Type B pancreatic cell (in vitro differentiated cells): ENCODE measurements around the gene HELZ2. TPM values are rescaled to one million over a fixed set of nuclear protein-coding genes. Genes with fewer than 3 reads are reported as not detected.

Experiments
- DNase-seq: peaks from one replicate; pipeline ENCODE4 v3.0.0; 2021; ENCODE audit warnings: mixed read lengths; ENCODE audit not compliant: unreplicated experiment; ENCODE audit errors: extremely low spot score
- H3K27ac Mint-ChIP-seq: 2 replicates; pipeline ENCODE4 v1.8.0; 2021; ENCODE audit warnings: mild to moderate bottlenecking, mixed read lengths
- H3K27me3 Mint-ChIP-seq: 2 replicates; pipeline ENCODE4 v1.8.0; 2021; ENCODE audit warnings: mixed read lengths
- H3K36me3 Mint-ChIP-seq: 2 replicates; pipeline ENCODE4 v1.8.0; 2021; ENCODE audit warnings: mixed read lengths
- H3K4me1 Mint-ChIP-seq: one replicate; pipeline ENCODE4 v1.8.0; 2021; ENCODE audit warnings: mixed read lengths; ENCODE audit not compliant: unreplicated experiment
- H3K4me3 Mint-ChIP-seq: 2 replicates; pipeline ENCODE4 v1.8.0; 2021; ENCODE audit warnings: mild to moderate bottlenecking, mixed read lengths
- H3K9me3 Mint-ChIP-seq: 2 replicates; pipeline ENCODE4 v1.8.0; 2021; ENCODE audit warnings: mixed read lengths
- total RNA-seq: library from RNA; stranded (reverse); gene quantifications from 2 replicates; pipeline ENCODE4 v1.2.1, GENCODE V29; 2021; ENCODE audit warnings: low replicate concordance
- TF ChIP-seq, protein P1 (sequence below): fragments of 200-600 bp; sonication (generic); conservative IDR thresholded peaks from 2 replicates; pipeline ENCODE4 v1.5.0; 2021; ENCODE audit warnings: antibody characterized with exemption, mild to moderate bottlenecking

HELZ2 gene
- total RNA-seq, 1 donor from 2014 or later = 24.2 TPM

DNA sequence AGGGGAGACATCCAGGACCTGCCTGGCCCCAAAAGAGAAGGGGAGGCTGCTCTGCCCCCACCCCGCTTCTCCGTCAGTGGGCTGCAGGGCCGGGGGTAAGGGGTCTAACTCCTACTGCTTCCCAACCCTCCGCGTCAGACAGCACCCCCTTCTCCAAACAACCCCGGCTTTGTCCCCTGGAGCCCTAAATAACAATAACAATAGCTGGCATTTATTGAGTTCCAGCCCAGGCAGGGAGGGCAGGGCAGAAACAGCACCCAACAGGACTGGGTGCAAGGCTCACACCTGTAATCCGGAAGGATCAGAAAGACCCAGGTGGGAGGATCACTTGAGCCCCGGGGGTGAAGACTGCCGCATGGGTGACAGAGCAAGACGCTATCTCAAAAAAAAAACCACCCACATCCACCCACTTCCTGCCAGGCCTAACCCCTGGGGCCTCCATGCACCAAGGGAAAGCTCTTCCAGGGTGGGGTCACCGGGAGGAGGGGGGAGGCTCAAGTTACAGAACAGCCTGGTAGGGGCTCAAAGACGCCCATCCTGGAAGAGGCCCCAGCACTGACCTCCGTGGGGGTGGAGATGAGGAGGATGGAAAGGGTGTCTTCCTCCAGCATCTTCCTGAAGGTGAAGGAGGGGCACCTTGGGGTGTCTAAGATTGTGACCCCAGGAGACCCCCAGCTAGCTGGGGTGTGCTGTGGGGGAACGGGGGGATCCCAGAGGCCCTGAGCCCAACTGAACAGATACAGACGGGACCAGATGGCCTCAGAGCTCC lies 21.4 kb downstream of the HELZ2 start:
- Mint-ChIP-seq H3K9me3 (no peaks in the 10 kb centered on the region), H3K4me3 (peak overlapping the region; percentile 36), H3K27ac (peak overlapping the region; percentile 48), H3K27me3 (no peaks in the 10 kb centered on the region), H3K4me1 (peaks cover 3% of the 10 kb centered on the region), H3K36me3 (no peaks in the 10 kb centered on the region)
- TF ChIP-seq, protein P1, sequence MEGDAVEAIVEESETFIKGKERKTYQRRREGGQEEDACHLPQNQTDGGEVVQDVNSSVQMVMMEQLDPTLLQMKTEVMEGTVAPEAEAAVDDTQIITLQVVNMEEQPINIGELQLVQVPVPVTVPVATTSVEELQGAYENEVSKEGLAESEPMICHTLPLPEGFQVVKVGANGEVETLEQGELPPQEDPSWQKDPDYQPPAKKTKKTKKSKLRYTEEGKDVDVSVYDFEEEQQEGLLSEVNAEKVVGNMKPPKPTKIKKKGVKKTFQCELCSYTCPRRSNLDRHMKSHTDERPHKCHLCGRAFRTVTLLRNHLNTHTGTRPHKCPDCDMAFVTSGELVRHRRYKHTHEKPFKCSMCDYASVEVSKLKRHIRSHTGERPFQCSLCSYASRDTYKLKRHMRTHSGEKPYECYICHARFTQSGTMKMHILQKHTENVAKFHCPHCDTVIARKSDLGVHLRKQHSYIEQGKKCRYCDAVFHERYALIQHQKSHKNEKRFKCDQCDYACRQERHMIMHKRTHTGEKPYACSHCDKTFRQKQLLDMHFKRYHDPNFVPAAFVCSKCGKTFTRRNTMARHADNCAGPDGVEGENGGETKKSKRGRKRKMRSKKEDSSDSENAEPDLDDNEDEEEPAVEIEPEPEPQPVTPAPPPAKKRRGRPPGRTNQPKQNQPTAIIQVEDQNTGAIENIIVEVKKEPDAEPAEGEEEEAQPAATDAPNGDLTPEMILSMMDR = no peak
- DNase-seq = no peak

DNA sequence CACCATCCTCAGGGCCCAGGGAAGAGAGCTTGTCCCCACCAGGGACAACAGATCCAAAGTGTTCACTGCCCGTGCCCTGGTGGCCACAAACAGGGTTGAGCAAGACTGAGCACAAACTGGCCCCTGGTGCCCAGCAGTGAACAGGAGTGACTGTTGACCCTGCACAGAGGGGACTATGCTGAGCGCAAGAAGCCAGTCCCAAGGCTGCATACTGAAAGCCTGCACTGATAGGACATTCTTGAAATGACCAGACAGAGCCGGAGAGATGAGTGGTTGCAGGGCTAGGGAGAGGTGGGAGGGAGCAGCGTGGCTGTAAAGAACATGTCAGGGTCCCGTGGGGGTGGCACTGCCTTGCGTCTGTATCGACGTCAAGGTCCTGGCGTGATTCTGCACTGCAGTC lies 23.0 kb downstream of the HELZ2 start:
- Mint-ChIP-seq H3K4me3 (no peak overlapping the region), H3K9me3 (no peaks in the 10 kb centered on the region), H3K4me1 (no peaks in the 10 kb centered on the region), H3K27ac (peak overlapping the region; percentile 51), H3K36me3 (no peaks in the 10 kb centered on the region), H3K27me3 (no peaks in the 10 kb centered on the region)
- no peak for DNase-seq
- TF ChIP-seq, protein P1 = no peak

DNA sequence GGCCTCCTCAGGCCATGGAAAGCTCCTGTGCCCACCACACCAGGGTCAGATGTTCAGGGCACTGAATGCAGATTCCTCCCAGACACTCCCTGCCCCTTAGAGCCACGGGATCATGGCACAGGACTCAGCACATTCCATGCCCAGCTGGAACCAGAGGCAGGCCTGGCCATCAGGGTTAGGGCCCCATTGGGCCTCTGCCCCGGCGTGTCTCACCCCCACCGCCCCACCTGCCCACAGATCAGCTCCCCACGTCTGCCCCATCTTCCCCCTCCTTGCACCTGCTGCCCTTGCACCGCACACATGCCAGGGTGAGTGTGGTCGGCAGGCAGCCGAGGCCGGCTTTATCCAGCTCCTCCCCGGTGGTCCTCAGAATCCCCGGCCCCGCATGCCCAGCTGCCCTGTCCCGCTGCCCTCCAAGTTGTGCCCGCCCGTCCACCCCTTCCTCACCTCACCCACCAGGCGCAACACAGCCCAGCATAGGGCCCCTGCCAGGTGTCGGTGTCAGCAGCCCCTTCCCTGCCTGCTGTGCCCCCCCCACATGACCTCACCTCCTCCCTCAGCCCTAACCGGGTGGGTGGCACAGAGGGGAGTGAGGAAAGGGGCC lies 24.3 kb downstream of the HELZ2 start:
- peaks cover 4% of the 10 kb centered on the region for H3K4me1 Mint-ChIP-seq
- H3K36me3 Mint-ChIP-seq = no peaks in the 10 kb centered on the region
- no peak overlapping the region for H3K27ac Mint-ChIP-seq
- TF ChIP-seq, protein P1 = no peak
- DNase-seq = no peak
- no peak overlapping the region for H3K4me3 Mint-ChIP-seq
- peaks cover 3% of the 10 kb centered on the region for H3K27me3 Mint-ChIP-seq
- no peaks in the 10 kb centered on the region for H3K9me3 Mint-ChIP-seq

DNA sequence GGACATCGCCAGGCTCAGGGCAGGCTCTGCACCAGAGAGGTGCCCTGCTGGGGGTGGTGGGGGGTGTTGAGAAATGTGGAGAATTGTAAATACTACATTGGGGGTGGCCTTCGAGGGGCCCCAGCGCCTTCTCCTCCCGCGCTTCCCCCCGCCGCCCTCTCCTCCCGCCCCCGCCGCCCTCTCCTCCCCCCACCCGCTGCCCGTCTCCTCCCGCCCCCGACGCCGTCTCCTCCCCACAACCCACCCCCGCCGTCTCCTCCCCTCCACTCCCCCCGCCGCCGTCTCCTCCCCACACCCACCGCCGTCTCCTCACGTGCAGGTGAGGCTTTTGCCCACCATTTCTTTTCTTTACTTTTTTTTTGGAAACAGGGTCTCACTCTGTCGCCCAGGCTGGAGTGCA lies 25.0 kb downstream of the HELZ2 start:
- H3K27ac Mint-ChIP-seq = no peak overlapping the region
- no peak for DNase-seq
- TF ChIP-seq, protein P1 = no peak

DNA sequence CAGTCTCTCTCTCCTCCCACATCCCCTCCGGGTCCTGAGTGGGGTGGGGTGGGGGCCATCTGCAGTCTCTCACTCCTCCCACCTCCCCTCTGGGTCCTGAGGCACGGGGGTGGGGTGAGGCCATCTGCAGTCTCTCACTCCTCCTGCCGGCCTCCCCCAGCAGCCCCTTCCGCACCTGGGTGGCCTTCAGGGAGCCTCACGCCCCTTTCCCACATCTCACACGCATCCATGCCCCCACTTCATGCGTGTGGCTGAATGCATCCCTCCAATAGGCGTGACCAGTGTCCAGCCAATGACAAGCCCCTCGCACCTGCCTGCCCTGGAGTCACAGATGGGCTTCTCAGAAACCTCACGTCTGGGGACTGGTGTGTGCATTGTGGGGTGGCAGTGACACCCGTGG lies 25.5 kb downstream of the HELZ2 start:
- no peaks in the 10 kb centered on the region for H3K36me3 Mint-ChIP-seq
- H3K9me3 Mint-ChIP-seq = no peaks in the 10 kb centered on the region
- no peak for DNase-seq
- H3K27me3 Mint-ChIP-seq = peaks cover 3% of the 10 kb centered on the region
- H3K4me3 Mint-ChIP-seq = no peak overlapping the region
- H3K27ac Mint-ChIP-seq = no peak overlapping the region
- TF ChIP-seq, protein P1 = no peak
- peaks cover 4% of the 10 kb centered on the region for H3K4me1 Mint-ChIP-seq

More for the DNA sequence above, 25.0 kb downstream of the HELZ2 start:
- Mint-ChIP-seq H3K9me3 (no peaks in the 10 kb centered on the region), H3K36me3 (no peaks in the 10 kb centered on the region), H3K27me3 (peaks cover 3% of the 10 kb centered on the region), H3K4me1 (peaks cover 4% of the 10 kb centered on the region), H3K4me3 (no peak overlapping the region)
